B cell (primary cell): Measurements from ENCODE around the gene CHD9NB. TPM values are rescaled to one million over a fixed set of nuclear protein-coding genes. Genes with fewer than 3 reads are reported as not detected.

ENCODE experiments used
- ATAC-seq: fragments of 200-7000 bp; cut with Tn5 transposase; one replicate; pipeline ENCODE4 v1.10.0; 2021; ENCODE audit warnings: low read depth, mild to moderate bottlenecking, moderate number of reproducible peaks, moderate library complexity
- CTCF ChIA-PET: fragments of 350-600 bp; sonication (Branson Sonifier 250); formaldehyde crosslinking; loops from one replicate; lab custom pipeline; 2021; ENCODE audit warnings: antibody characterized with exemption, inconsistent platforms; lab: Charles Lee
- POLR2A ChIA-PET: fragments of 350-600 bp; sonication (Branson Sonifier 250); formaldehyde crosslinking; loops from one replicate; lab custom pipeline; 2021; ENCODE audit warnings: antibody characterized with exemption; lab: Charles Lee
- DNase-seq: peaks from one replicate; pipeline ENCODE4 v3.0.0; 2013
- H2AFZ ChIP-seq: 2 replicates; pipeline ENCODE4 v1.6.1; 2012; ENCODE audit warnings: mild to moderate bottlenecking, low read depth, low read length; ENCODE audit not compliant: insufficient read depth, poor library complexity, severe bottlenecking
- H3K27ac ChIP-seq, 2 donors: 1 replicate in 1 of 2; 2 replicates in 1 of 2; pipeline ENCODE4 v1.5.1; 2012 to 2013; ENCODE audit warnings: low read length in 2 of 2, mild to moderate bottlenecking in 2 of 2, moderate library complexity in 1 of 2
- H3K27me3 ChIP-seq, 4 experiments: fragments of 200-600 bp in 1 of 4; sonication (generic) in 1 of 4; replicated peaks in 1 of 4; 1 replicate in 2 of 4; 2 replicates in 2 of 4; pipeline versions ENCODE4 v1.6.1 to v1.7.0; 2013 to 2016; ENCODE audit warnings: low read length in 3 of 4, mild to moderate bottlenecking in 2 of 4, mixed read lengths in 1 of 4, moderate library complexity in 1 of 4; ENCODE audit not compliant: insufficient read depth in 4 of 4, control insufficient read depth in 3 of 4; ENCODE audit errors: control extremely low read depth in 1 of 4
- H3K36me3 ChIP-seq, 2 experiments: replicated peaks in 1 of 2; 1 replicate in 1 of 2; 2 replicates in 1 of 2; pipeline versions ENCODE4 v1.6.1 to v1.7.1; 2013; ENCODE audit warnings: low read length in 1 of 2; ENCODE audit not compliant: insufficient read depth in 2 of 2, control insufficient read depth in 1 of 2; ENCODE audit errors: control extremely low read depth in 1 of 2, extremely low read depth in 1 of 2
- H3K4me1 ChIP-seq, 2 donors: fragments of 200-600 bp in 1 of 2; sonication (generic) in 1 of 2; 1 replicate in 1 of 2; 2 replicates in 1 of 2; pipeline versions ENCODE4 v1.5.1 to v1.6.1; 2013 to 2017; ENCODE audit warnings: low read length in 2 of 2; ENCODE audit not compliant: control insufficient read depth in 2 of 2, insufficient read depth in 2 of 2
- H3K4me2 ChIP-seq: replicated peaks from 2 replicates; pipeline ENCODE3; 2012; ENCODE audit warnings: mild to moderate bottlenecking, low read depth, low read length; ENCODE audit not compliant: poor library complexity, severe bottlenecking
- H3K4me3 ChIP-seq, 5 experiments: fragments of 200-600 bp in 1 of 5; sonication (generic) in 1 of 5; 1 replicate in 3 of 5; 2 replicates in 2 of 5; pipeline versions ENCODE4 v1.5.1 to v1.7.0; 2011 to 2016; ENCODE audit warnings: low read length in 4 of 5, mild to moderate bottlenecking in 4 of 5, low read depth in 2 of 5, control low read depth in 1 of 5, moderate library complexity in 1 of 5; ENCODE audit not compliant: insufficient read depth in 1 of 5; ENCODE audit errors: control extremely low read depth in 1 of 5, extremely low read depth in 1 of 5
- H3K79me2 ChIP-seq: fragments of 200-600 bp; sonication (generic); one replicate; pipeline ENCODE4 v1.6.0; 2016; ENCODE audit warnings: low read length; ENCODE audit not compliant: control insufficient read depth, insufficient read depth
- H3K9ac ChIP-seq: fragments of 200-600 bp; sonication (generic); 2 replicates; pipeline ENCODE4 v1.6.1; 2017; ENCODE audit warnings: mild to moderate bottlenecking, low read length, moderate library complexity
- H3K9me3 ChIP-seq, 3 donors: one replicate each; pipeline versions ENCODE4 v1.6.1 to v1.7.1; 2013; ENCODE audit warnings: low read length in 2 of 3; ENCODE audit not compliant: control insufficient read depth in 2 of 3, insufficient read depth in 1 of 3; ENCODE audit errors: control extremely low read depth in 1 of 3
- H4K20me1 ChIP-seq: 2 replicates; pipeline ENCODE4 v1.6.0; 2012; ENCODE audit warnings: mild to moderate bottlenecking, low read length; ENCODE audit not compliant: insufficient read depth, control insufficient read depth, poor library complexity, severe bottlenecking
- H3K27ac Mint-ChIP-seq: one replicate; pipeline ENCODE4 v1.8.0; 2021; ENCODE audit warnings: mixed read lengths
- H3K27me3 Mint-ChIP-seq: one replicate; pipeline ENCODE4 v1.8.0; 2021; ENCODE audit warnings: mixed read lengths
- H3K4me1 Mint-ChIP-seq: one replicate; pipeline ENCODE4 v1.8.0; 2021; ENCODE audit warnings: mixed read lengths
- H3K4me3 Mint-ChIP-seq: one replicate; pipeline ENCODE4 v1.8.0; 2021; ENCODE audit warnings: mixed read lengths
- H3K9me3 Mint-ChIP-seq: one replicate; pipeline ENCODE4 v1.8.0; 2022; ENCODE audit warnings: mixed read lengths; ENCODE audit not compliant: insufficient read depth
- CTCF ChIP-seq: fragments of 200-600 bp; IDR thresholded peaks from one replicate; pipeline ENCODE4 v1.8.0; 2022; ENCODE audit warnings: antibody characterized with exemption, mild to moderate bottlenecking
- EZH2 ChIP-seq: IDR thresholded peaks from 2 replicates; pipeline ENCODE4 v1.6.1; 2012; ENCODE audit warnings: borderline replicate concordance, low read depth, mild to moderate bottlenecking, moderate library complexity, low read length; ENCODE audit not compliant: insufficient read depth, poor library complexity, severe bottlenecking
- WGBS: methylation state at CpG from one replicate; pipeline ENCODE4 v1.1.5; 2013; ENCODE audit warnings: missing lambda C conversion rate; ENCODE audit not compliant: insufficient coverage; 5-methylcytosine and 5-hydroxymethylcytosine counted together
- intact Hi-C: fragments of 100-400 bp; cut with micrococcal nuclease; formaldehyde crosslinking; loops from one replicate; pipeline ENCODE4 v1.10.0; 2022
- polyA plus RNA-seq: library from polyadenylated mRNA; depleted of rRNA; stranded (reverse); fragments of >200 nt; gene quantifications from 2 replicates; pipeline ENCODE4 v1.2.3, GENCODE V29; 2012
- total RNA-seq, 2 donors: library from RNA; stranded (reverse); fragments of 120-200 nt in 1 of 2; gene quantifications; 1 replicate in 1 of 2; 2 replicates in 1 of 2; pipeline versions ENCODE4 v1.2.3 to v1.2.4, GENCODE V29; 2013 to 2022

The CHD9NB gene
- total and polyA plus RNA-seq, 2 donors (not counting 1 experiment from before 2014, with no cell fraction given) = not detected

DNA sequence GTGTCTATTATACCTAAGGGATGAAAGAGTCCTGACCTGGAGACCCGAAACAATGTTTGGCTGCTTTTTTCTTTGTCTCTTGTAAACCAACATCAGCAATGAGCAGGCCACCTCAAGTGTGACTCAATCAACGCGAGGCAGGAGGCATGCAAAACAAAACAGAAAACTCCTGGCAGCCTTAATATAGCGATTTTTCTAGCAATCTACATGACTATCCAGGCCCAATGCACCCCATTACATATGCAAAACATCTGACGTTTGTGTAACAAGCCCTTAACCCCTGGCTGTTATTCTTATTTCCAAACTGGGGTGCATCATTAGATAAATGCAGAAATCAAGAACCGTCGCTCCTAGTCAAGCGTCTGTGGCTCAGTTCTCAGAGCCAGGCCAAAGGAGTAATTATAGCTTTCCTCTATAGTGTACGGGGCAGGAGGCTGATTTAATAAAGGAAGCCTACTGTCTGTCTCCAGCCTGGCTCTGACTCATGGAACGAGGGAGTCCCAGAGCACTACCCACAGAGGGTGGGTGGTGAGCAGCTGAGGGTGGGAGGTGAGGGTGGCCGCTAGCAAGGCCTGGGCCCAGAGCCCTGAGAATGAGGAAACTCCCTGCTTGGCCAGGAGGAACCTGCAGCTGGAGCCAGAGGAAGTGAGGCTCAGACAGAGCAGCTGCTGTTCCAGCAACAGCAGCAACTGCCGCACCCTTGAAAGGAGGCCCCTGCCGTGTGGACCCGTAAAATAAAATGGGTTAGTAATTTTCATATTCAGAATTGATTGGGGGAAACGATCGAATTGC lies 46.0 kb upstream of the CHD9NB start:
- Histone ChIP-seq H3K27me3 (no peaks in the 10 kb centered on the region), H3K36me3 (no peaks in the 10 kb centered on the region), H3K4me3 (peak overlapping the region; percentile 39 to 71 (median 65)), H2AFZ (peak overlapping the region; percentile 71), H4K20me1 (no peaks in the 10 kb centered on the region), H3K9ac (peak overlapping the region; percentile 72), H3K4me2 (peak overlapping the region; percentile 88), H3K4me1 (peaks cover 49 to 68% of the 10 kb centered on the region in 2 donors), H3K27ac (peak overlapping the region; percentile 95 to 97), H3K79me2 (peaks cover 70% of the 10 kb centered on the region), H3K9me3 (no peaks in the 10 kb centered on the region)
- Mint-ChIP-seq H3K4me1 (peaks cover 73% of the 10 kb centered on the region), H3K27me3 (no peaks in the 10 kb centered on the region), H3K4me3 (peak overlapping the region; percentile 82), H3K9me3 (no peaks in the 10 kb centered on the region), H3K27ac (peak overlapping the region; percentile 91)
- ATAC-seq (peak; percentile 80), DNase-seq (peak; percentile 85)
- no peak for TF ChIP-seq CTCF
- TF ChIP-seq EZH2 = no peak
- WGBS = 4% methylated on average over 16 of the region's 16 CpGs
- intact Hi-C loops = loop anchor here (1.0 to 2.0 kb wide), 4 partner anchors 7 to 44 kb away; partner anchors contain the start of gene CHD9
- ChIA-PET POLR2A (interaction anchor here (0.7 to 2.9 kb wide), 8 partner anchors 13 to 44 kb away, joined by 3 to 15 read pairs (median 5); partner anchors contain the start of gene CHD9), CTCF (interaction anchor here (0.5 to 5.2 kb wide), 14 partner anchors 13 to 122 kb away, joined by 3 to 59 read pairs (median 6); partner anchors contain the start of gene CHD9)

DNA sequence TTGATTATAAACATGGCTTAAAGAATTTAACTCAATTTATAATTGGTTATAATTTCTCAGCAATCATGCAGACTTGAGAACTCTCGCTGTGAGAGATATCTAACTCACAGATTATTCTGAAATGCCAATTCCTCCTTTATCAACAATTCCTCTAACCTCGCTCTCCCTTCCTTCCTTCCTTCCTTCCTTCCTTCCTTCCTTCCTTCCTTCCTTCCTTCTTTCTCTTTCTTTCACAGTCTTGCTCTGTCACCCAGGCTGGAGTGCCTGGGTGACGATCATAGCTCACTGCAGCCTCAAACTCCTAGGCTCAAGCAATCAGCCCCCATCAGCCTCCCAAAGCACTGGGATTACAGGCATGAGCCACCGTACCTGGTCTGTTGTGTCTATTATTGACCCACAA lies 44.5 kb upstream of the CHD9NB start:
- H3K4me3 Mint-ChIP-seq = peak overlapping the region; percentile 12
- no peak for ATAC-seq

More for the DNA sequence above, 44.5 kb upstream of the CHD9NB start:
- H3K9ac ChIP-seq = no peak overlapping the region
- TF ChIP-seq EZH2 = no peak
- no peak for TF ChIP-seq CTCF
- no peaks in the 10 kb centered on the region for H3K9me3 Mint-ChIP-seq
- H3K4me3 ChIP-seq = no peak overlapping the region
- ChIA-PET CTCF (interaction anchor here (2.3 kb wide), 1 partner anchor 42 kb away, joined by 12 read pairs; the partner anchor contains the start of gene CHD9), POLR2A (no interaction called here)
- peaks cover 79% of the 10 kb centered on the region for H3K4me1 Mint-ChIP-seq
- WGBS = 38% methylated on average over 2 of the region's 4 CpGs
- H3K27ac ChIP-seq = peak overlapping the region; percentile 95 to 97
- H4K20me1 ChIP-seq = no peaks in the 10 kb centered on the region
- no peaks in the 10 kb centered on the region for H3K36me3 ChIP-seq
- DNase-seq = no peak
- peaks cover 61 to 78% of the 10 kb centered on the region in 2 donors for H3K4me1 ChIP-seq
- H3K27me3 Mint-ChIP-seq = no peaks in the 10 kb centered on the region
- H2AFZ ChIP-seq = no peak overlapping the region
- intact Hi-C loops = no loop called here
- H3K79me2 ChIP-seq = peaks cover 63% of the 10 kb centered on the region
- no peaks in the 10 kb centered on the region for H3K9me3 ChIP-seq
- peak overlapping the region; percentile 87 for H3K27ac Mint-ChIP-seq
- no peaks in the 10 kb centered on the region for H3K27me3 ChIP-seq
- H3K4me2 ChIP-seq = no peak overlapping the region
